HFF-Myc (cell line): Measurements from ENCODE around the gene COX8C.

ENCODE experiments used
- DNase-seq: peaks from one replicate; pipeline ENCODE4 v3.0.0-alpha.2; 2011; ENCODE audit warnings: low read depth; ENCODE audit errors: extremely low read depth
- H3K4me3 ChIP-seq: replicated peaks from 2 replicates; pipeline ENCODE4 v1.5.1; 2011; ENCODE audit warnings: low read depth, mild to moderate bottlenecking, control low read depth, low read length
- CTCF ChIP-seq: IDR thresholded peaks from 2 replicates; pipeline ENCODE4 v1.5.1; 2012; ENCODE audit warnings: mild to moderate bottlenecking, low read depth, low read length, control low read depth; ENCODE audit errors: missing control alignments

COX8C gene

GRCh38 chr14:93319958-93320357 is 27.0 kb upstream of the COX8C start:
- no peak for DNase-seq
- no peak overlapping the region for H3K4me3 ChIP-seq
- TF ChIP-seq CTCF, result no peak

GRCh38 chr14:93320489-93320888 is 26.5 kb upstream of the COX8C start:
- DNase-seq, result no peak
- no peak for TF ChIP-seq CTCF
- H3K4me3 ChIP-seq, result no peak overlapping the region

GRCh38 chr14:93322929-93323599 is 23.9 kb upstream of the COX8C start:
- H3K4me3 ChIP-seq, result no peak overlapping the region
- DNase-seq, result no peak
- TF ChIP-seq CTCF, result no peak

- no peak for DNase-seq
Measured at GRCh38 chr14:93323600-93324174, 23.3 kb upstream of the COX8C start.

GRCh38 chr14:93326196-93326595 is 20.8 kb upstream of the COX8C start:
- H3K4me3 ChIP-seq, result no peak overlapping the region
- no peak for DNase-seq
- no peak for TF ChIP-seq CTCF

More at GRCh38 chr14:93323600-93324174, 23.3 kb upstream of the COX8C start:
- TF ChIP-seq CTCF, result no peak
- no peak overlapping the region for H3K4me3 ChIP-seq

GRCh38 chr14:93328546-93328945 is 18.4 kb upstream of the COX8C start:
- DNase-seq, result no peak
- H3K4me3 ChIP-seq, result no peak overlapping the region
- no peak for TF ChIP-seq CTCF
